Activated naive CD8-positive, alpha-beta T cell treated with anti-CD3 and anti-CD28 coated beads for 36 hours (primary cell): ENCODE results near the gene HSPA1B. TPM values are rescaled to one million over a fixed set of nuclear protein-coding genes. Genes with fewer than 3 reads are reported as not detected.

ENCODE experiments used
- DNase-seq: peaks from one replicate; pipeline ENCODE4 v3.0.0; 2021
- H3K27ac Mint-ChIP-seq: one replicate; pipeline ENCODE4 v1.8.0; 2022; ENCODE audit warnings: mild to moderate bottlenecking, moderate library complexity, mixed read lengths
- H3K27me3 Mint-ChIP-seq: one replicate; pipeline ENCODE4 v1.8.0; 2022; ENCODE audit warnings: mild to moderate bottlenecking, mixed read lengths
- H3K36me3 Mint-ChIP-seq: one replicate; pipeline ENCODE4 v1.8.0; 2021; ENCODE audit warnings: mild to moderate bottlenecking, mixed read lengths
- H3K4me1 Mint-ChIP-seq: one replicate; pipeline ENCODE4 v1.8.0; 2021; ENCODE audit warnings: mixed read lengths
- H3K4me3 Mint-ChIP-seq: one replicate; pipeline ENCODE4 v1.8.0; 2022; ENCODE audit warnings: mild to moderate bottlenecking, moderate library complexity, mixed read lengths
- H3K9me3 Mint-ChIP-seq: one replicate; pipeline ENCODE4 v1.8.0; 2022; ENCODE audit warnings: mixed read lengths
- total RNA-seq, 2 experiments: library from RNA; stranded (reverse); gene quantifications; one replicate each; pipeline ENCODE4 v1.2.3, GENCODE V29; 2021

HSPA1B gene
- total RNA-seq, 2 experiments from 2014 or later: 21.6 to 24.3 TPM

- no peaks in the 10 kb centered on the region for H3K4me1 Mint-ChIP-seq
- no peak for DNase-seq
- H3K9me3 Mint-ChIP-seq: no peaks in the 10 kb centered on the region
- peaks cover 3% of the 10 kb centered on the region for H3K27me3 Mint-ChIP-seq
- H3K36me3 Mint-ChIP-seq: no peaks in the 10 kb centered on the region
- H3K27ac Mint-ChIP-seq: no peak overlapping the region
- no peak overlapping the region for H3K4me3 Mint-ChIP-seq
Measured at GRCh38 chr6:31871046-31871659, 43.6 kb downstream of the HSPA1B start.

DNA sequence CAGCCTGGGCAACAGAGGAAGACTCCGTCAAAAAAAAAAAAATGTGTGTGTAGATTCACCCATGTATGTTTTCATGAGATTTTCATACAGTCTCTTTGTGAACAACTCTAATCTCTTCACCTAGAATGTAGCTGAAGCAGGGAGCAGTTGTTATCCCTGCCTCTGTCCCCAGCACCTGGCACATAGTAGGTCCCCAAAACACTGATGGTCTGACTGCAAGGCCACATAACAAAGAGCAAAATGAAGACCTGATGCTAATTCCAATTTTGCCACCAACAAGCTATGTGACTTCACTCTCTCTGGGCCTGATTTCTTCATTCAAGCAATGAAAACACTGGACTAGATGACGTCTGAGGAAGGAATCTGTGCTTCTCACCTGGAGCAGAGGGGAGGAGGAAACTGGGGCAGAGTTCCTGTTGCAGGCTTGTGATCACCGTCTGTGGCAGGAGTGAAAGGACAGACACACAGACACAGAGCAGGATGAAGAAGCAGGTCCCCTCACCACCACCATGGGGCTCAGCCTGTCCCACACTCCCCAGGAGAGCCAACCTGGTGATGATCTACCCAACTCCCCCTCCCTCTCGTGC is 46.6 kb downstream of the HSPA1B start:
- Mint-ChIP-seq H3K27ac (no peak overlapping the region), H3K4me1 (no peaks in the 10 kb centered on the region)

DNA sequence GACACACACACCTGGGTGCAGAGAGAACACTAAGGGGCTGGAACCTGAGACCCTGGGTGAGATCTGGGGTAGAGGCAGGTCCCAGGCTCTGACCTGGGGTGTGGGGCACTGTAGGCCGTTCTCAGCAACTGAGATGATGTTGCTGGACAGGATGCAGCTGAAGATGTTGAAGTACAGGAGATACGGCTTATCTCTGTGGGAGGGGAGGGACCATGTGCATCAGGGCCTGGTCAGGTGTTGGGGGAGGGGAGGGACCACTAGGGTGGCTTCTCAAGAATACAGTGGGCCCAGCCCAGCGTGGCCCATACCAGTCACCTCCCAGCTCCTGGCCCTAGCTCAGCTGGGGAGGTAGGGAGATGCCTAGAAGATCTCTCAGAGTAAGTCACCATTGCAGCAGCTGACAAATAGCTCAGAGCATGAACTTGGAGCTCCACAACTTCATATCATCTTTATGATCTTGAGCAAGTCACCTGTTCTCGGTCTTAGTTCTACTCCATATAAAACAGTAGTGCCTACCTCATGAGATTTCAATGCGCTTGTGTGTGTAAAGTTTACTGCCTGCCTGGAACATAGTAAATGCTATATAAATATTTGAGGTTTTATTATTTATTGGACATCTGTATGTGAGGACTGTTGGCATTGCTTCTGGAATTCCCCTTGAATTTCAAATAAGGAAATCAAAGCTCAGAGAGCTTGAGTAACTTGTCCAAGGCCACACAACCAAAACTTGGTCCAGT is 47.5 kb downstream of the HSPA1B start:
- DNase-seq: no peak
- Mint-ChIP-seq H3K36me3 (peaks cover 3% of the 10 kb centered on the region), H3K4me1 (no peaks in the 10 kb centered on the region), H3K9me3 (no peaks in the 10 kb centered on the region), H3K27me3 (peaks cover 3% of the 10 kb centered on the region), H3K27ac (no peak overlapping the region), H3K4me3 (no peak overlapping the region)

More for the DNA sequence above, 46.6 kb downstream of the HSPA1B start:
- Mint-ChIP-seq H3K27me3 (peaks cover 3% of the 10 kb centered on the region), H3K9me3 (no peaks in the 10 kb centered on the region), H3K4me3 (no peak overlapping the region), H3K36me3 (no peaks in the 10 kb centered on the region)
- DNase-seq: no peak

- peaks cover 5% of the 10 kb centered on the region for H3K36me3 Mint-ChIP-seq
- no peak overlapping the region for H3K27ac Mint-ChIP-seq
- H3K9me3 Mint-ChIP-seq: no peaks in the 10 kb centered on the region
- H3K27me3 Mint-ChIP-seq: peaks cover 3% of the 10 kb centered on the region
- H3K4me3 Mint-ChIP-seq: no peak overlapping the region
- no peak for DNase-seq
- H3K4me1 Mint-ChIP-seq: no peaks in the 10 kb centered on the region
Measured at GRCh38 chr6:31875877-31876276, 48.3 kb downstream of the HSPA1B start.

DNA sequence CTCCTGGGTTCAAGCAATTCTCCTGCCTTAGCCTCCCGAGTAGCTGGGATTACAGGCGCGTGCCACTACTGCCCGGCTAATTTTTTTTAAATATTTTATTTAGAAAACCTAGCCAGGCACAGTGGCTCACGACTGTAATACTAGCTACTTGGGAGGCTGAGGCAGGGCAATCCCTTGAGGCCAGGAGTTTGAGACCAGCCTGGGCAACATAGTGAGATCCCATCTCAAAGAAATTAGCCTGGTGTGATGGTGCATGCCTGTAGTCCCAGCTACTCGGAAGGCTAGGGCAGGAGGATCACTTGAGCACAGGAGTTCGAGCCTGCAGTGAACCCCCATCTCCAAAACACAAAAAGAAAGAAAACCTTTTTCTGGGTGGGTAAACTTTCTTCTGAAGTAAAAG is 48.8 kb downstream of the HSPA1B start:
- Mint-ChIP-seq H3K4me3 (no peak overlapping the region), H3K4me1 (no peaks in the 10 kb centered on the region), H3K9me3 (no peaks in the 10 kb centered on the region), H3K27me3 (peaks cover 3% of the 10 kb centered on the region), H3K36me3 (peaks cover 10% of the 10 kb centered on the region), H3K27ac (no peak overlapping the region)
- no peak for DNase-seq

- DNase-seq: no peak
- Mint-ChIP-seq H3K4me1 (no peaks in the 10 kb centered on the region), H3K27ac (no peak overlapping the region), H3K27me3 (no peaks in the 10 kb centered on the region), H3K9me3 (no peaks in the 10 kb centered on the region), H3K36me3 (peaks cover 12% of the 10 kb centered on the region), H3K4me3 (no peak overlapping the region)
Measured at GRCh38 chr6:31877125-31877650, 49.6 kb downstream of the HSPA1B start.

GRCh38 chr6:31877651-31878161 is 50.2 kb downstream of the HSPA1B start:
- Mint-ChIP-seq H3K4me1 (no peaks in the 10 kb centered on the region), H3K4me3 (no peak overlapping the region), H3K36me3 (peaks cover 12% of the 10 kb centered on the region), H3K27me3 (no peaks in the 10 kb centered on the region), H3K9me3 (no peaks in the 10 kb centered on the region), H3K27ac (no peak overlapping the region)
- DNase-seq: no peak

GRCh38 chr6:31878222-31878621 is 50.7 kb downstream of the HSPA1B start:
- no peak overlapping the region for H3K27ac Mint-ChIP-seq
- H3K27me3 Mint-ChIP-seq: no peaks in the 10 kb centered on the region
- no peaks in the 10 kb centered on the region for H3K9me3 Mint-ChIP-seq
- no peak overlapping the region for H3K4me3 Mint-ChIP-seq
- no peaks in the 10 kb centered on the region for H3K4me1 Mint-ChIP-seq
- no peak for DNase-seq
- peaks cover 12% of the 10 kb centered on the region for H3K36me3 Mint-ChIP-seq

- H3K4me1 Mint-ChIP-seq: no peaks in the 10 kb centered on the region
- H3K9me3 Mint-ChIP-seq: no peaks in the 10 kb centered on the region
- no peak within 1 kb of the TSS for H3K4me3 Mint-ChIP-seq
- DNase-seq: no peak
- no peak within 1 kb of the TSS for H3K27ac Mint-ChIP-seq
- peaks cover 12% of the 10 kb centered on the region for H3K36me3 Mint-ChIP-seq
- H3K27me3 Mint-ChIP-seq: no peaks in the 10 kb centered on the region
Measured at GRCh38 chr6:31878726-31879125, 51.2 kb downstream of the HSPA1B start, which contains the start of gene SLC44A4. TSS of gene SLC44A4 (minus strand) at chr6:31878997. CDS start at chr6:31878980, 17 bp downstream.

DNA sequence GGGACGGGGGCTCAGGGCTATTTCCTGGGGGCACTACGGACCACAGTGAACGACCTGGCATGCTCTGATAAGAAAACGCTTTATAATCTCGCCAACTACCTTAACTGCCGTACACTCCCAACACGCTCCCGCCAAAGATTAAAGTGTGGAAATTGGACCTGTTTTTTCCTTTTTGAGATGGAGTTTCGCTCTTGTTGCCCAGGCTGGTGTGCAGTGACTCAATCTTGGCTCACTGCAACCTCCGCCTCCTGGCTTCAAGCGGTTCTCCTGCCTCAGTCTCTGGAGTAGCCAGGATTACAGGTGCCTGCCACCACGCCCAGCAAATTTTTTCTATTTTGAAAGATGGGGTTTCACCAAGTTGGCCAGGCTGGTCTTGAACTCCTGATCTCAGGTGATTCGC is 51.6 kb downstream of the HSPA1B start:
- H3K27me3 Mint-ChIP-seq: no peaks in the 10 kb centered on the region
- no peaks in the 10 kb centered on the region for H3K9me3 Mint-ChIP-seq
- DNase-seq: no peak
- no peak overlapping the region for H3K4me3 Mint-ChIP-seq
- peaks cover 12% of the 10 kb centered on the region for H3K36me3 Mint-ChIP-seq
- no peak overlapping the region for H3K27ac Mint-ChIP-seq
- no peaks in the 10 kb centered on the region for H3K4me1 Mint-ChIP-seq

Other genes starting within 250 kb of the HSPA1B start
- 100 to 1,000 TPM; 273 TPM for gene LTB, start 245.3 kb upstream of the HSPA1B start, total RNA-seq
- gene LST1, start 241.5 kb upstream of the HSPA1B start, total RNA-seq: 10 to 100 TPM; 29.1 TPM
- 10 to 100 TPM; 28.7 to 31.2 TPM for gene NCR3, start 234.7 kb upstream of the HSPA1B start, total RNA-seq
- gene AIF1, start 212.5 kb upstream of the HSPA1B start, total RNA-seq: 100 to 1,000 TPM; 150 to 157 TPM
- gene PRRC2A, start 207.0 kb upstream of the HSPA1B start, total RNA-seq: 100 to 1,000 TPM; 244 to 252 TPM
- gene BAG6, start 175.1 kb upstream of the HSPA1B start, total RNA-seq: 100 to 1,000 TPM; 244 to 246 TPM
- gene APOM, start 171.8 kb upstream of the HSPA1B start, total RNA-seq: 1 to 10 TPM; 5.1 to 5.7 TPM
- gene C6orf47, start 167.0 kb upstream of the HSPA1B start, total RNA-seq: 10 to 100 TPM; 10.8 to 11.1 TPM
- 10 to 100 TPM; 33.3 to 37.0 TPM for gene GPANK1, start 162.7 kb upstream of the HSPA1B start, total RNA-seq
- 100 to 1,000 TPM; 297 to 307 TPM for gene CSNK2B, start 161.7 kb upstream of the HSPA1B start, total RNA-seq
- 10 to 100 TPM; 17.6 to 21.4 TPM for gene LY6G5B, start 157.8 kb upstream of the HSPA1B start, total RNA-seq
- 1 to 10 TPM; 2.3 to 2.4 TPM for gene LY6G5C, start 146.7 kb upstream of the HSPA1B start, total RNA-seq
- 10 to 100 TPM; 33.3 to 35.8 TPM for gene ABHD16A, start 124.4 kb upstream of the HSPA1B start, total RNA-seq
- not detected for gene LY6G6F, start 120.9 kb upstream of the HSPA1B start, total RNA-seq
- gene LY6G6D, start 112.4 kb upstream of the HSPA1B start, total RNA-seq: not detected
- not detected for gene LY6G6C, start 106.0 kb upstream of the HSPA1B start, total RNA-seq
- under 1 TPM; 0.16 to 0.56 TPM for gene MPIG6B, start 104.4 kb upstream of the HSPA1B start, total RNA-seq
- gene DDAH2, start 98.4 kb upstream of the HSPA1B start, total RNA-seq: 1 to 10 TPM; 3.5 to 3.8 TPM
- 100 to 1,000 TPM; 328 to 329 TPM for gene CLIC1, start 91.2 kb upstream of the HSPA1B start, total RNA-seq
- 10 to 100 TPM; 48.1 to 53.4 TPM for gene MSH5, start 87.7 kb upstream of the HSPA1B start, total RNA-seq
- gene SAPCD1, start 65.1 kb upstream of the HSPA1B start, total RNA-seq: 1 to 10 TPM; 7.6 to 9.5 TPM
- 1 to 10 TPM; 1.6 to 1.7 TPM for gene VWA7, start 50.4 kb upstream of the HSPA1B start, total RNA-seq
- 100 to 1,000 TPM; 176 to 181 TPM for gene VARS1, start 32.0 kb upstream of the HSPA1B start, total RNA-seq
- 100 to 1,000 TPM; 145 TPM for gene LSM2, start 20.8 kb upstream of the HSPA1B start, total RNA-seq
- gene HSPA1L, start 12.5 kb upstream of the HSPA1B start, total RNA-seq: 1 to 10 TPM; 1.2 to 1.5 TPM
- gene HSPA1A, start 12.2 kb upstream of the HSPA1B start, total RNA-seq: 10 to 100 TPM; 24.3 to 24.8 TPM
- 10 to 100 TPM; 12.4 to 12.9 TPM for gene NEU1, start 35.1 kb downstream of the HSPA1B start, total RNA-seq
- under 1 TPM in 1 of 2 experiments, not detected in 1; 0.30 TPM for gene SLC44A4, start 51.3 kb downstream of the HSPA1B start, total RNA-seq
- 10 to 100 TPM; 63.4 to 64.0 TPM for gene EHMT2, start 70.0 kb downstream of the HSPA1B start, total RNA-seq
- 1 to 10 TPM; 3.1 to 3.2 TPM for gene ZBTB12, start 74.3 kb downstream of the HSPA1B start, total RNA-seq
- gene C2, start 100.0 kb downstream of the HSPA1B start, total RNA-seq: 1 to 10 TPM in 1 of 2 experiments, under 1 TPM in 1; 0.42 to 1.6 TPM
- under 1 TPM; 0.52 to 0.82 TPM for gene CFB, start 118.4 kb downstream of the HSPA1B start, total RNA-seq
- 10 to 100 TPM; 73.8 to 75.5 TPM for gene NELFE, start 131.2 kb downstream of the HSPA1B start, total RNA-seq
- gene SKIC2, start 131.4 kb downstream of the HSPA1B start, total RNA-seq: 10 to 100 TPM; 84.6 to 90.9 TPM
- gene DXO, start 144.4 kb downstream of the HSPA1B start, total RNA-seq: 10 to 100 TPM; 15.6 to 16.3 TPM
- 1 to 10 TPM; 2.2 to 3.2 TPM for gene C4A, start 154.3 kb downstream of the HSPA1B start, total RNA-seq
- 1 to 10 TPM; 3.0 to 4.0 TPM for gene C4B, start 187.1 kb downstream of the HSPA1B start, total RNA-seq
- gene CYP21A2, start 210.7 kb downstream of the HSPA1B start, total RNA-seq: under 1 TPM in 1 of 2 experiments, not detected in 1; 0.12 TPM